Stimulated activated CD8-positive, alpha-beta memory T cell treated with anti-CD3 and anti-CD28 coated beads, Interleukin-4, amount 100 ng/mL, for 4 hours (primary cell): ENCODE measurements around the gene PPM1L.

ENCODE experiments used
- DNase-seq, 2 donors: peaks; one replicate each; pipeline ENCODE4 v3.0.0-alpha.2; 2020; ENCODE audit warnings: low read depth in 2 of 2, low spot score in 1 of 2

PPM1L gene

DNA sequence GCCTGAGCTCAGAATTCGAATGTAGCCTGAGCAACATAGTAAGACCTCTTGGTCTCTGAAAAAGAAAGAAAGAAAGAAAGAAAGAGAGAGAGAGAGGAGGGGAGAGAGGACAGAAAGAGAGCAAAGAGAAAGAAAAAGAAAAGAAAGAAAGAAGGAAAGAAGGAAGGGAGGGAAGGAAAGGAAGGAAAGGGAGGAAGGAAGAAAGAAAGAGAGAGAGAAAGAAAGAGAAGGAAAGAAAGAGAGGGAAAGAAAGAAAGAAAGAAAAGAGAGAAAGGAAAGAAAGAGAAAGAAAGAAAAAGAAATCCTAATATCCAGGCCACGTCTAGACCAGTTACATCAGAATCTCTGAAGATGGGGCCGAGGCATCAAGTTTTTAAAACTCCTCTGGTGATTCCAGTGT lies 50.7 kb downstream of the PPM1L start:
- DNase-seq: no peak

DNA sequence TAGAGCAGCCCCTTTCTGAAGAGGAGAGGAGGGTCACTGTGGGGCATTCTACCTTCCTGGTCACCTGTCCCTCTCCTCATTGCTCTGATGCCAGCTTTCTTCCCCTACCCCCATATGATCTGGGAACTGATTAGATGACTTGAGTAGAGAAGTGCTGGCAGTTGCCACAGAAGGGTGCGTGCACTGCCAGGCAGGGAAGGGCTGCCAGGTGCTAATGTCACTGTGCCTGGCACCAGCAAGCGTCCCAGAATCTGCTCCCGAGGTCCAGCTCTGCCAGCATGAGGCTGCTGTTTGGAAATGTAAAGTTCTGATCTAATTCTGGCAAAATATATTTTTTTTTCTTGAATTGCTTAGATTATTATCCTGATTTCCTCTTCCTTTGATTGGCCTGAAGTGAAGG lies 52.8 kb downstream of the PPM1L start:
- no peak for DNase-seq

DNA sequence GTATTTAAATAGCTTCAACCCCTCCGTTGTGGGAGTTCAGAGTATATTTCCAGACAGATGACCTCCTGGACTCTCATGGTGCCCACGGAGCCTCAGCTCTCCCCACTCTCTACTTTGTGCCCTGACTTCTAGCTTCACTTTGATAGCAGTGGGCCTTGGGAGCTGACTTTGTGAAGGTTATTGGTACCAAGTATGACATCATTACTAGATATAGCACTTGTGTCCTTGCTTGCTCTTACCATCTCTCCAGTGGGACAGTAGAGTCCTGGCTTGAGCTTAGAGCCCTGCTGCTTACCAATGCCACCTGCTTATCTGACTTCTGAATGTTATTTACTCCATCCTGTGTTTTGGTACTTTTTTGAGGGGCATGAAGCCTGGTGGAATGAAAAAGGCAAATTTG lies 53.4 kb downstream of the PPM1L start:
- no peak for DNase-seq

DNA sequence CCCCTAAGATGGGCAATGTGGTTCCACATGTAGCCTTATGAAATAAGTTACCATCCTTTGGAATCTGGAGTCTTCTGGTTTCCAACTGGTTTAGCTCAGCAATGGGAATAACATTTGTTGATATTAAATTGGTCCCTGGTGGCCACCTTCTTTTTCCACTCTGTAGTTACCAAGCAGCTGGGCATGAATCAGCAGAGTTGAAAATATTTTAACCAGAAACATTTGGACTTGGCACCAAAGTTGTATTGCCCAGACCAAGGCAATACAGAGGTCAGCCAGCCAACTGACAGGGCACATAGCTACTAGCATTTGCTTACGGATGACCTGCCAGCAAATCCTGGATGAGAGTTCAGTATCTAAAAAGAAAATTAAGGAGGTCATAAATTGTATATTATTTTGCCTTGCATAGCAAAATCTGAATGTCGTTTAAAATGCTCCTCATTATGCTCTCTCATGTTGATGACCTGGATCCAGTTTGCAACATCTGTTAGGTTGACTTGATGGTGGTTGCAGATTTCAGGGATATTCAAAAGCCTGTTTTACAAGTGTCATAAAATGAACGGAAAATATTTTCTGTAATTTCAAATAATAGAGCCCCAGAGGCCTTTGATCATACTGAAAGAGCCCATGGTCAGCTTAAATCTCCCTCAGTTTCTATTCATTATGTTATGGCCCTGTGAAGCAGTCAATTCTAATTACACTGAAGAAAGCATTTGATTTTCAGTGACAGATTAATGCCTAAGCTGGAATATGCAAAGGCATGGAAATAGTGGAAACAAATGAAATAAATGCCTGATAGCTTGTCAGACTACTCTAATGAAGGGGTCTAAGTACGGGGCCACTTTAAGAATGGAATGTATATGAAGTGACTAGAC lies 54.6 kb downstream of the PPM1L start:
- DNase-seq: no peak

DNA sequence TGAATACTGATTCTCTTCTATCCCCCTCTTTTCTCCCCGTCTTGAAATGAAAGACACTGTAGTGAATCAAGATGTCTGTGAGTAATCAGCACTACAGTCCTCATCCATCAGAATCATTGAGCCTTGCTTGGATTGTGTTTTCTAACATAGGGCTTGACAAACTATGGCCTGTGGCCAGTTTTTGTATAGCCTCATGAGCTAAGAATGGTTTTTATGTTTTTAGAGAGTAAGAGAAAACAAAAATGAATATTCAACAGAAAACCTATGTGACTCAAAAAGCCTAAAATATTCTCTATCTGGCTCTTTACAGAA lies 55.2 kb downstream of the PPM1L start:
- no peak for DNase-seq

DNA sequence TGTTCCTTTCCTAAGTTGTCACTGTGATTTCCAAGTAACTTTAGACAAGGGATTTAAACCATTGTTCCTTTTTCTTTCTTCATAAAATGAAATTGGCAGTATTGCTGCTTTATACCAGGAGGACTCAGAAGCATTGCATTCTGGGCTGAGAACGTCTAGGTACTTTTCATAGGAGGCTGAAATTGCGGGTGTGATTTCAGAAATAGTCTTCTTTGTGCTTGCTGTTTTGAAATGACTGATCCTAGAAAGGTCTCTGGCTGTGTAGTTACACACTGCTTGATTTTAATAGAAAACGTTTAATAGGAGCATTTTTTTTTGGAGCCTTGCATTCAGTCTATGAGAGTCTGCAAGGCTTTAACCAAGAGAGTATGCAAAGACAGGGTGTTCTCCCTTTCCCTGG lies 56.3 kb downstream of the PPM1L start:
- DNase-seq: no peak

DNA sequence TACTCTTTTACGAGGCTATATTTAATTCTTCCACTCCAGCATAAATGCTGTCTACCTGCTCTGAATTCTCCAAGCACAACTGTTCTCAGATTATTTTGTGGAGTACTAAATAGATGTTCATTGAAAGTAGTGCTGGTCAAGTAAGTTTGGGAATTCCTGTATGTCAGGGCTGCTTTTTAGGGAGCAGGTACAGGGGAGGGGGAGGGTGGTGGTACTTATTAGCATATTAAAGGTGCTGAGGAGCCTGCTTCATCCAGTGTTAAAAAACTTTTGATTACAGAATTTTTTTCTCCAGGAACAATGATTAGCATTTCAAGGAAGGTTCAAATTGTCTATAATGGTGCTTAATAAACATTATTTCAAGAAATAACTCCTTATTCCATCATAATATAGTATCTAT lies 59.2 kb downstream of the PPM1L start:
- no peak for DNase-seq

DNA sequence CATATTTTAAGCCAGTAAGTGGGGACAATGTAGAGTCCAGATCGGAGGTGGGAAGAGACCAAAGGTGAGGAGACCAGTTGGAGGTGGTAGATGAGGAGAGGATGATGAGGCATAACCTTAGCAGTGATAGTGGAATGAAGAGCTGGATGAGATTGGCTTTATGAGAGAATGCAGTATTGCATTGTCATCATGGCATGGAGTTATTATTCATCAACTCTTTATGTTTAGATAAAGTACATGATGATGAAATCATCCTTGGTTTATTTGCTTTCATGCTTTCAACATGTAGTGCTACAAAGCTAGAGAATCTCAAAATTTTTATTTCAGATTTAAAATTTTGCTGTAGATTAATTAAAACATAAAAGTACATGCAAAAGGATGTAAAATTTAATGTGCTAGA lies 64.0 kb downstream of the PPM1L start:
- DNase-seq: no peak

DNA sequence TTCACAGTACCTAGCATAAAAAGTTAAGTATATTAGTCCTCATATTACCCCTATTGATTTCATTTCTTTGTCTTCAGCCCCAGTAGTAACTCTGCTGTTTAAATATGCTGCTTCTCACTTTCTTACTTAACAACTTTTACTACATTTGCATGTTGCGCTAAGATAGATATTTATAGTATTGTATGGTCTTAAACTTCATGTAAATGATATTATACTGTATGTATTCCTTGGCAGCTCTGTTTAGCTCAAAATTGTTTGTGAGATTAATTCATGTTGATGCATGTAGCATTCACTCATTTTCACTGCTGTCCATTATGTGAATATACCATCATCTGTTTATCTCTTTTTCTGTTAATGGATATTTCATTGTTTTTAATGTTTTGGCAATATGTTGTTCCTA lies 64.4 kb downstream of the PPM1L start:
- DNase-seq: no peak

DNA sequence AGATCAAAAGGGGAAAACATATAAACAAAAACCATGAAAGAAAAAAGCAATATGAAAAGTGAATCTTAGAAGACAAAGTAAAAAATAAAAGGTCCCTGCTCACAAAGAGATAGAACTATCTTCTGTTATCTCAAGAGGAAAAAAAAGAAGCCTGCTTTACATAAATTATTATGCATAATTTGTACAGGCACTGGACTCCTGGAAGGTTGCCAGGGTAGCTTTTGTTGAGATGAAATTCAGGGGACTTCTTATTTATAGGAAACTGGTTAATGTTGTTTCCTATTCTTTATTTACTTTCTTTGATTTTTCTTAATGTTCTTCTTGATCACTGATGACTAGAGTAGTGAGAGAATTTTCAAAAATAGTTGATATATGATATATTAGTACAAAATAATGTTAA lies 66.9 kb downstream of the PPM1L start:
- no peak for DNase-seq

DNA sequence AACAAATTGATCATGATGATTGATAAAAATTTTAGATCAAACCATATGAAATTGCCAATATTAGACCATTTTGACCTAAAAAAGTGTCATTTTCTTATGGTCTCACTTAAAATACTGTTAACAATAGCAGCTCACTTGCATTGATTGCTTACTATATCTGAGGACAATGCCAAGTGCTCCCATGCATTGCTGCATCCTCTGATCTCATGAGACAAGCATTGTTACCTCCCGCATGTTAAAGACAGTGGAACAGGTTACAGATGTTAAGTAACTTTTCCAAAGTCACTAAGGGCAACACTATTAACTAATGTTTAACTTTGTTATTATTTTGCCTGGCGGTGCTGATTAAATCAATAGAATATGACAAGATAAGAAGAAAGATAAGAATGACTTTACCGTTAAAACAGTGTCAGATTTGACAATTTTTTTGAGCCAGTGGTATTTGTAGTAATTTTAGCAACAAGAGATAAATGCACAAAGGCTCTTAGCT lies 69.3 kb downstream of the PPM1L start:
- DNase-seq: no peak

DNA sequence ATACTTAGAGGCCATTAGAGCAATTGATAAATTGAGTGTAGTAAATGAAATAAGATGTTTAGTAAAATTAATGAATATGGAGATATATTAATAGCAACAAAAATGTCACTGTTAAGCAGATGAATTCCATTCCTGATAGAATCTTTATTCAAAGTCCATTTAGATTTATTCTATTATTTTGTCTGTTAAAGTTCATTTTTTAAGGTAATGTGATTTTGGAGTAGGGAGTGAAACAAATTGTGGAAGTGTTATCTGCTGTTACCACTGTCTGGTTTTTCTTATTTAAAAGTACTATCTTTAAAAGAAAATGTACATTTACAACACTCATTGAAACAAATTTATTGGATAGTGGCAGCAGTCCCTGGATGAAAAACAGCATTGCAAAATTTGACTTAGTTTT lies 70.4 kb downstream of the PPM1L start:
- DNase-seq: no peak

DNA sequence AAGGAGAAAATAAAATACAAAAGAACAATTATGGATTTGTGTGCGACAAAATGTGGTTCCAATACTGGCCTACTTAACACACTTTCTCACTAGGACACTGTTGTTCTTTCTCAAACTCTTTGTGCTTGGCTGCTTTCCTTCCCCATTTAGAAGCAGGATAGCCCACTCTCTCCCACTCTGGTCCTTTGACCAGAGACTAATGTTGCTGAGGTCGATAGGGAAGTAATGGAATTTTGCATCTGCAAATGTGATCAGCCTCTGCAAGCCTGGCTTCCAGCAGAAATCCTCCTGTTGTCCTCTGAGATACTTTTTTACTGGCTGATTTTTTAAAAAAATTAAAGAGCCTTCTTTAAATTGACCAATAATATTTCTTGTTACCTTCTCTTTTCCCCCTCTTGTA lies 71.0 kb downstream of the PPM1L start:
- no peak for DNase-seq

DNA sequence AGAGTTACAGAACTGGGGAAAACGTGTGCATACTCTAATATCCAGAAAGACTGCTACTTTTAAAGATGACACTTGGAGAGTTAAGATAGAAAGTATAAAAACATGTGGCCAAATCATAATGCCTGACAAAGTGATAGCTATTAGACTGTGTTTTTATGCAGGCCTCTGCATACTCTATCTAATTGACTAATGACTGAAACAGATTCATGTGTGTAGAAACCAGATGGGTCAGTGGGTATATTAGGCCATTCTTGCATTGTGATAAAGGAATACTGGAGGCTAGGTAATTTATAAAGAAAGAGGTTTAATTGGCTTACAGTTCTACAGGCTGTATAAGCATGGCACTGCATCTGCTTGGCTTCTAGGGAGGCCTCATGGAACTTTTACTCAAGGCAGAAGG lies 71.5 kb downstream of the PPM1L start:
- DNase-seq: no peak

DNA sequence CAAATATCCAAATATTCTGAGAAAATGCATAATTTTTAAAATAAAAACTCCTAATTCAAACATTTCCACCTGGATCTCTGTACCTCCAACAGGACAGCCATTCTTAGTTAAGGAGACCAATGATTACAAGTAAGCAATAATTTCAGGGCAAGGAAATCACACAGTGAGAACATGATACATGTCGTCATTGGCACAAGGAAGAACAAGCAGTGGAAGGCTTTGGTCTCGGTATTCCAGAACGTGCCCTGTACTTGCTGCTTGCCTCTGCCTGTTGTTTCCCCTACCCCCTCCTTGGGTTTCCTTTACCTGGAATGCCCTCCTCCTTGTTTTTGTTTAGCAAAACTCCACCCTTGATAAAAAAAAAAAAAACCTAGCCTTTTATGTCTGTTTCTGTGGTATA lies 72.8 kb downstream of the PPM1L start:
- no peak for DNase-seq

DNA sequence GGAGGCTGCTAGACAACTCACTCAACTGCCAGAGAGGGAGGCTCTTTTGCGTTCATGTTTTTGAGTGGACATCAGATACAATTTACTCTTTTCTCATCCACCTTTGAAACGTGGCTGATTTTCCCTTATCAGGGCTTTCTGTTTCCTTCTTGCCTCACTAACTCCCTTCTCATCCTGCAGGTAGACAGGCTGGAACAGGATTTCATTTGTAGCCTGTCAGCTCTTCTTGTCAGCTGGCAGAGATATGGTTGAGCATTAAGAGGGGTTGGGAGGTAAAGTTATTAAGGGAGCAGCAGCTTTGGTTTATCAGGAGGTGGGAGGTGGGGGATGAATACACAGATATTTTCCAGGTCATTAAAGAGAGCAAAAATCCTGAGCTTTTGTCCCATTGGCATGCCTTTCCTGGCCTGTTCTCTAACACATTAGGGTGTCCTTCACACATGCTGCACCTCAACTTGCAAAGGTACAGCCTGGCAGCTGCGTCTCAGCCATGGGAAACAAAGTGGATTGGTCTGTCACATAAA lies 73.5 kb downstream of the PPM1L start:
- no peak for DNase-seq

DNA sequence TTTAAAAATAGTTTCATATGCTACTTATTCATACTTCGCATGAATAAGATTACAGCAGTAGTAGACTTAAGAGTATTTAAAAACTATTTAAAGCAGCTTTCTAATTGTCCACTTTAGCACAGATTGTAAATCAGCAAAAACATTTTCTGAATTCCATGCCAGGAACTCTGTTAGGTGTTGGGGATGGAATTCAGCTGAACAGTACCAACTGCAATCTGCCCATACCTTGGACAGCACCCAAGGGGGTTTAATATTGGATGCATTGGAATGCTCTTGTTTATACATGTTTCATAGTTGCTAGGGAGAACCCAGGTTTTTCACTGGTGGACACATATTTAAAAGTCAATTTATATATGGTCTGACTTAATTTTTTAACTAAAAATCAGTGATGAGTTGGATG lies 74.8 kb downstream of the PPM1L start:
- no peak for DNase-seq

DNA sequence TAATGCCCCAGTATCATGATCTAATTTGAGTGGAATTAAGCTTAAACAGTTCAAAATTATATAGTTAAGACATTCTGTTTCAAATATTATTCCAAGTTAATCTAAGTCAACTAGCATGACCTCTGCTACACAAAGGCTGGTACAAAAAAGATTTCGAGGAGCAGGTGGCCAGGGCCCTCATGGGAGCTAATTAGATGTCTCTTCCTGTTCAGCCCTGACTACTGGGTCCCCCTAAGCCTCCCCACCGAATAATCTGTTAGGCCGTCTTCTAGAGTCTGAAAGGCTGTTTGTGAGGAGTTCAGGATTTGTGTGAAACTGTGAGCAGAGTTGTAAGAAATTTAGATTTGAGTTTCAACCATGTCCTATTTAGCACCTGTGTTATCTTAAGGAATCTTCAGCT lies 75.4 kb downstream of the PPM1L start:
- no peak for DNase-seq

DNA sequence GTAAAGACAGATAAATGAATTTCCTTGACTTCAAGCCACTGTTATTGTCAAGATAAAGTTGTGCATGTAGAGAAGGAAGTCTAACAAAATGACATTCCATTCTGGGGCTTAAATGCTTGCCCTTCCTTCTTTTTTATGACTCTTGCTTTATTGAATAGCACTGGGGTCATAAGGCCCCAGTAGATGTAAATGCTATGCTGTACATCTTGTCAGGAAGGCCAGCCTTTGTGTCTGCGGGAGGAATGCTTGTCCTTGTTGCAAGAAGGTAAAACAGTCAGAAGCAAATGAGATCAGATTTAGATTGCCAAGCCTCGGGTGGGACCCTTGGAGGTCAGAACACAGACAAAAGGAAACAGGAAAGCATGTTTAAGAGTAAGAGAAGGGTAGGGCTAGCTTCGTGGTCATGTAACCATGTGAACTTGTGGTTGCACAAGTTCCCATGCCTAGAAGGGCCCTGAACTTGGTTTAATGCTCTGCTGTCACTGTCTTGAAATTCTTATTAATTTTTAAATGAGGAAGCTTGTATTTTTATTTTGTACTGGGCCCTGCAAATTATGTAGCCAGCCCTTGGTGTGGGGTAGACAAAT lies 81.5 kb downstream of the PPM1L start:
- DNase-seq: no peak

DNA sequence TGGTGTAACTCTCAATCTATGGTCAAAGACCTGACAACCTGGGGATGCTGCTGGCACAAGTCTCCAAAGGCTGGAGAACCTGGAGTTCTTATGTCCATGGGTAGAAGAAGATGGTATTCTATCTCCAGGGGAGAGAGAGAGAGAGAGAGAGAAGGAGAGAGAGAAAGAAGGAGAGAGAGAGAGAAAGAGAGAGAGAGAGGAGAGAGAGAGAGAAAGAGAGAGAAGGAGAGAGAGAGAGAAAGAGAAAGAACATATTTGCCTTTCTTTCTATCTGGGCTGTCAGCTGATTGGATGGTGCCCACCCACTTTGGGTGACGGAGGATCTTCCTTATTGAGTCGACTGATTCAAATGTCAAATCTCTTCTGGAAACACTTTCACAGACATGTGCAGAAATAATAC lies 84.6 kb downstream of the PPM1L start:
- no peak for DNase-seq

DNA sequence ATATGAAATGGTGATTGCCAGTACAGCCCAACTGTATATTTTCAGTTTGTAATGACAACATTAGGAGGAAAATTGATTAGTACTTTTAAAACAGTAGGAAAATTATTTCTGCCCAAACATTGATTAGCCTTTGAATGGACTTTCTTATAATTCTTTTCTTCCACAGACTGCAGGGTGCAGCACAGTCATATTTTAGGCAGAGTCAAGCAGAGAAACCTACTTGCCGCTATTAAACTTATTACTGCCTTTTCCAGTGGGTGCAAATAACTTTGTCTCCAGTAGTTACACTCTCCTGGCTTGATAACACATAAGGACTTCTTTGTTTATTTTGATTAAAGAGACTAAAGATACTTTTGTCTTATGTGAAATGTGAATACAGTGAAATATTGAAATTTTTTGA lies 85.4 kb downstream of the PPM1L start:
- no peak for DNase-seq

DNA sequence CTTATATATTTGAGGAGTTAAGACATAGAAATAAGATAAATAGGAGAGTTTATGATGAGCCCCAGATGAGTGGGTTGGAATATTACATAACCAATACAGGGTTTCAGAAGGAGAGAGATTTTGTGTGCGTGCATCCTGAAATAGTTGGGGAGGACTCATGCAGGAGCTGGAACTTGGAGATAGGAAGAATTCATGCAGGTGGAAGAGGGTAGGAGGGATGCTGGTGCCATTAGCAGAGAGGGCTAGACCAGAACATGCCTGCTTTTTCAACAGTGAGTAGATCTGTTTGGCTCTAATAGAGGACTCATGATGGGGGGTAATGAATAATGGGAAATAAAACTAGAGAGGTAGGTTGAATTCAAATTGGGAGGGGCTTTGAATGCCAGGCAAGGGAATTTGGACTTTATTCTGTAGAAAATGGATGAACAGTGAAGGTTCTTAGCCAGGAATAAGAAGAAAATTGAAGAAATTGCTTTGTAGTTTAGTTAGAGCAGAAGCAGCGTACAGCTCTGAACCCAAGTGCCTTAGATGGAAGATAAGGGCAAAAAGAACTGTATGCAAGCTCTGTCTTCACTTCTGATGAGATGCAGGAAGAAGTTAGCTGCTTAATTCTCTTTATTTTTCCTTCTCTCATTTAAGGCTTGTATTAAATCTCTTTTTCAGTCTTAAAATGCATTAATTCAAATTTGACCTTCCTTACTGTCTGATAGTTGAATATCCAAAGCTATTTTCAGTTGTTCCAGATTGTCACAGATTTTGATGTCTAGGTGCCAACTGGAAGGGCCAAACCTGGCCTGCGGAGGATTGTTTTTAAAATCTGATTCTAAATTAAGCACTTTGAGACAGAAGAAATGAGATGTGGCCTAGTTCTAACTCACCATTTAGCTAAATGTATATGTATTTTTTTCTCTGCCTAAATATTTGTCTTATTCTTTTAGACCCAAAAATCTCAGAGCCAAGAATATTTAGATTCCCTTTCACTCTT lies 86.3 kb downstream of the PPM1L start:
- no peak for DNase-seq
